HG02763 (cell line): Measurements from ENCODE around the gene TMEM92.

Experiments used
- ATAC-seq: cut with Tn5 transposase; IDR thresholded peaks from one replicate; pipeline ENCODE4 v1.9.1; 2021; ENCODE audit warnings: mild to moderate bottlenecking, moderate library complexity; ENCODE audit not compliant: unreplicated experiment

TMEM92 gene

DNA sequence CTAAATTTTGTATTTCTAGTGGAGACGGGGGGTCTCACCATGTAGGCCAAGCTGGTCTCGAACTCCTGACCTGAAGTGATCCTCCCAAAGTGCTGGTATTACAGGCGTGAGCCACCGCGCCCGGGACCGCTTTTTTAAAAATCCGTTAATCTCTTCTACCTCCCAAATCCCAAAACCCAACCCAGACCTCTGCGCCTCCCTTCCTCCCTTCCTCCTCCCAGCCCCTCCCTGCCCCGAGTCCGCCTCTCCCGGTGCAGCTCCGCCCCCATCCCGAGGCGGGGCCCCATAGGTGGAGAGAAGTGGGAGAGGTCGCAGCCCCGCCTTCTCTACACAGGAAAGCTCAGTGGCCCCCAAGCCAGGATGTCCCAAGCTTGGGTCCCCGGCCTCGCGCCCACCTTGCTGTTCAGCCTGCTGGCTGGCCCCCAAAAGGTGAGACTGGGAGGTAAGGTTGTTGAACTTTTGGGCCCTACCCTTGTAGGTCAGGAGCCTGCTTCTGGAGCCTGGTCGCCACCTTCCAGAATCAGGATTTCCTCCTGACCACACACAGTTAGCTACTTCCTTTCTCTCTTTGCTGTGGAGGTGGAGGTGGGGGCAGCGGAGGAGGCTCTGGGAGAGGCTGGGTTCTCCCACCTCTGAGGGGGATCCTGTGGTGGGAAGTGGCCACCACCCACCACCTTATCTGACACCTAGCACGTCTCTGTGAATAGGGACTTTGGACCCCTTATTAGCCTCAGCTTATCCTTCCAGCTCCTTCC, at the start of gene TMEM92:
TSS of gene TMEM92 (plus strand) at position 325 of the 755 bp plus-strand sequence. CDS start at position 361, 36 bp downstream.
- ATAC-seq: no peak

DNA sequence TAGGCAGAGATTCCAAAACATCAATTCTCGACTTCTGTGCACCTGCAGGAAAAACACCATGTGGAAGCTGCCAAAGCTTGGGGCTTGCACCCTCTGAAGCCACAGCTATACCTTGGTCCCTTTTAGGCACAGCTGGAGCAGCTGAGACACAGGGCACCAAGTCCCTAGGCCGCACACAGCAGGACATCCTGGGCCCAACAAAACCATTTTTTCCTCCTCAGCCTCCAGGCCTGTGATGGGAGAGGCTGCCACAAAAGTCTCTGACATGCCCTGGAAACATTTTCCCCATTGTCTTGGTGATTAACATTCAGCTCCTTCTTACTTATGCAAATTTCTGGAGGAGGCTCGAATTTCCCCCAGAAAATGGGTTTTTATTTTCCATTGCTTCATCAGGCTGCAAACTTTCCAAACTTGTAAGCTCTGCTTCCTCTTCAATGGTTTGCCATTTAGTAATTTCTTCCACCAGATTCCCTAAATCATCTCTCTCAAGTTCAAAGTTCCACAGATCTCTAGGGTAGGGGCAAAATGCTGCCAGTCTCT, 48.5 kb upstream of the TMEM92 start:
- no peak for ATAC-seq

DNA sequence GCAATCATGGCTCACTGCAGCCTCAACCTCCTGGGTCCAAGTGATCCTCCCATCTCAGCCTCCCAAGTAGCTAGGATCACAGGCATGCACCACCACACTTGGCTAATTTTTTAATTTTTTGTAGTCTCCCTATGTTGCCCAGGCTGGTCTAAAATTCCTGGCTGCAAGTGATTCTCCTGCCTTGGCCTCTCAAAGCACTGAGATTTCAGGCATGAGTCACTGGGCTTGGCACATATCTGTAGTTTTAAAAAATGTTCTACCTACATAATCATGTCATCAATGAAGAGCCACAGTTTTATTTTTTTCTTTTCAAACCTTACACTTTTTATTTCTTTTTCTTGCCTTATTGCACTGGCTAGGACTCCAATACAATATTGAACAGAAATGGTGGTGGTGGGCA, 39.7 kb upstream of the TMEM92 start:
- no peak for ATAC-seq

DNA sequence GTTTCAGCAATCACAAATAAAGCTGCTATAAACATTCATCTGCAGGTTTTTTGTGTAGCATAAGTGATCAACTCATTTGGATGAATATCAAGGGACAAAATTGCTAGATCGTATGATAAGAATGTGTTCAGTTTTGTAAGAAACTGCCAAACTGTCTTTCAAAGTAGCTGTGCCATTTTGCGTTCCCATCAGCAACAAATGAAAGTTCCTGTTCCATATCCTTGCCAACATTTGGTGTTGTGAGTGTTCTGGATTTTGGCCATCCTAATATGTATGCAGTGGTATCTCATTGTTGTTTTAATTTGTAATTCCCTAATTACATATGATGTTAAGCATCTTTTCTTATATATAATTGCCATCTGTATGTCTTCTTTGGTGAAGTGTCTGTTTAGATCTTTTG, 36.4 kb upstream of the TMEM92 start:
- no peak for ATAC-seq

DNA sequence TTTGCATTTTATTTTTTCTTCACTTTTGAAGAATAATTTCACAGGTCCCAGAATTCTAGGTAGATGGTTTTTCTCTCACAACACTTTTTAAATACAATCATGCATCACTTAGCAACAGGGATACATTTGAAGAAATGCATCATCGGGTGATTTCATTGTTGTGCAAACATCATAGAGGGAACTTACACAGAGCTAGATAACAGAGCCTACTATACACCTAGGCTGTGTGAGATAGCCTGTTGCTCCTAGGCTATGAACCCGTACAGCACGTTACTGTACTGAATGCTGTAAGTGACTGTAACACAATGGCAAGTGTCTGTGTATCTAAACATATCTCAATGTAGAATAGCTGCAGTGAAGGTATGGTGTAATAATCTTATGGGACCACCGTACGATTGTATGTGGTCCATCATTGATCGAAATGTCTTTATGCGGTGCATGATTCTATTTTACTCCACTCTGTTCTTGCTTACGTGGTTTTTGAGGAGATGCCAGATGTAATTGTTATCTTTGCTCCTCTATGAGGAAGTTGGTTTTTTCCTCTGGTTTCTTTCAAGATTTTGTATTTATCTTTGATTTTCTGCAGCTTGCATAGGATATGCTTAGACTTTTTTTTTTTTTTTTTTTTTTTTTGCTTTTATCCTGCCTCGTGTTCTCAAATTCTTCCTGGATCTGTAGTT, 35.5 kb upstream of the TMEM92 start:
- ATAC-seq: no peak

DNA sequence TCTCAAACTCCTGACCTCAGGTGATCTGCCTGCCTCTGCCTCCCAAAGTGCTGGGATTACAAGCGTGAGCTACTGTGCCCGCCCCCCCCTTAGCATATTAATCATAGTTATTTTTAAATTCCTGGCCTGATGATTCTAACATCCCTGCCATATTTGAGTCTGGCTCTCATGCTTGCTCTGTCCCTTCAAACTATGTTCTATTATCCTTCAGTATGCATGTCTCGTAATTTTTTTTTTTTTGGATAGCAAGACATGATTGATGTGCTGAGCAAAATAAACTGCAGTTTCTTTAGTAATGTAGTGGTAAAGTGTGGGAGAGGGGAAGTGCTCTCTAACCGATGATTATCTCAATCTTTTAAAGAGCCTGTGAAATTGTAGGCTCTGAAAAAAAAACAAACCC, 34.3 kb upstream of the TMEM92 start:
- ATAC-seq: no peak

DNA sequence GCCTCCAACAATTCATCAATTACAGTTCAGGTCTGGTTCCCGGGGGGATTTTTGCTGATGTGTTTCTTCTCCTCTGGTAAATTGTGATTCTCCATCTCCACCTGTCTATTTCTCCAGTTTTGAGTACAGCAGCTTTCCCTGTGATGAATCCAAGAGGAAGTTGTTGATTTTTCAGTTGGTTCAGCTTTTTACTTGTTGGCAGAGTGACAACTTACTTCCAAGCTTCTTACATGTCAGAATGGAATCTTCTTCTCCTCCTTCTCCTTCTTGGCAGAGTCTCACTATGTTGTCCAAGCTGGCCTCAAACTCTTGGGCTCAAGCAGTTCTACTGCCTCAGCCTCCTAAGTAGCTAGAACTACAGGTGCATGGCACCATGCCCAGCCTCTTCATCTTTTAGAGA, 33.4 kb upstream of the TMEM92 start:
- ATAC-seq: no peak

DNA sequence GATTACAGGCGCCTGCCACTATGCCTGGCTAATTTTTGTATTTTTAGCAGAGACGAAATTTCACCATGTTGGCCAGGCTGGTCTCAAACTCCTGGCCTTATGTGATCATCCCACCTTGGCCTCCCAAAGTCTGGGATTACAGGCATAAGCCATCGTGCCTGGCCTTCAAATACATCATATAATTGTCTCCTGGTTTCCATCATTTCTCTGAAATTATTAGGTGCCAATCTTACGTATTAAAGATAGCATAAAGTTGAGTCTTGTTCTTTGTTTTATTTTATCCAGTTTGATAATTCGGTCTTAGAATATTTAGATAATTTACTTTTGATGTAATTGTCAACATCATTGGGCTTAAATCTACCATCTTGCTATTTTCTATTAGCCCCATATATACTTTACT, 32.8 kb upstream of the TMEM92 start:
- no peak for ATAC-seq

DNA sequence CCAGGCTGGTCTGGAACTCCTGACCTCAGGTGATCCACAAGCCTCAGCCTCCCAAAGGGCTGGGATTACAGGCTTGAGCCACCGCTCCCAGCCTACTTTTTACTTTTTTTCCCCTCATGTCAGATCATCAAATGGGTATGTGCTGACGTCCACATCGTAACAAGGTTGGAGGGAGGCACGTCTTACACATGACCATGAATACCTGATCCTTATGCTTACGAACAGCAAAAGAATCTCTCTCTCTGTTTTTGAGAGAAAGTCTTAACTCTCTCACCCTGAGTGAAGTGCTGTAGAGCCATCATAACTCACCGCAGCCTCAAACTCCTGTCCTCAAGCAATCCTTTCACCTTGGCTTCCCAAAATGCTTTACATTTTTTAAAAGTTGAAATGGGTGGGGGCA, 29.5 kb upstream of the TMEM92 start:
- ATAC-seq: no peak

DNA sequence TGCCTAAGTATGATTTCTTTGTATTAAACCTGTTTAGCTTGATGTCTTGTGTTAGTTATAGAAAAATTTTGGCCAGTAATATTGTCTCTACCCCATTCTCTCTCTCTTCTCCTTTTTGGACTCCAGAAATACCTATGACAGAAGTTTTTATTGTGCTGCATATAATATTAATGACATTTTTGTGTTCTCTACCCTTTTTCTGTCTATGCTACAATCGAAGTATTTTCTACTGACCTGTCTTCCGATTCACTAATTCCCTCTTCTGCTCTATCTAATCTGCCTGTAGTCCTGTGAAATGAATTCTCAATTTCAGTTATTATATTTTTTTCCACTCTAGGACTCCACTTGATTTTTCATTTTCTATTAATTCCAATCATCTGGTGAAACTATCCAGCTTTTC, 26.0 kb upstream of the TMEM92 start:
- ATAC-seq: no peak

DNA sequence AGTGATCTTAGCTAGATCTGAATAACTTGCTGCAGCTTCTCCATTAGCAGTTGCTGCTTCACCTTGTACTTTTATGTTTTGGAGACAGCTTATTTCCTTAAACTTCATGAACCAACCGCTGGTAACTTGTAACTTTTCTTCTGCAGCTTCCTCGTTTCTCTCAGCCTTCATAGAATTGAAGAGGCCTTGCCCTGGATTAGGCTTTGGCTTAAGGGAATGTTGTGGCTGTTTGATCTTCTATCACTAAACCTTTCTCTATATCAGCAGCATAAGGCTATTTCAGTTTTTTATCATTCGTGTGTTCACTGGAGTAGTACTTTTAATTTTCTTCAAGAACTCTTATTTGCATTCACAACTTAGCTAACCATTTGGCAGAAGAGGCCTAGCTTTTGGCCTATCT, 21.5 kb upstream of the TMEM92 start:
- no peak for ATAC-seq

DNA sequence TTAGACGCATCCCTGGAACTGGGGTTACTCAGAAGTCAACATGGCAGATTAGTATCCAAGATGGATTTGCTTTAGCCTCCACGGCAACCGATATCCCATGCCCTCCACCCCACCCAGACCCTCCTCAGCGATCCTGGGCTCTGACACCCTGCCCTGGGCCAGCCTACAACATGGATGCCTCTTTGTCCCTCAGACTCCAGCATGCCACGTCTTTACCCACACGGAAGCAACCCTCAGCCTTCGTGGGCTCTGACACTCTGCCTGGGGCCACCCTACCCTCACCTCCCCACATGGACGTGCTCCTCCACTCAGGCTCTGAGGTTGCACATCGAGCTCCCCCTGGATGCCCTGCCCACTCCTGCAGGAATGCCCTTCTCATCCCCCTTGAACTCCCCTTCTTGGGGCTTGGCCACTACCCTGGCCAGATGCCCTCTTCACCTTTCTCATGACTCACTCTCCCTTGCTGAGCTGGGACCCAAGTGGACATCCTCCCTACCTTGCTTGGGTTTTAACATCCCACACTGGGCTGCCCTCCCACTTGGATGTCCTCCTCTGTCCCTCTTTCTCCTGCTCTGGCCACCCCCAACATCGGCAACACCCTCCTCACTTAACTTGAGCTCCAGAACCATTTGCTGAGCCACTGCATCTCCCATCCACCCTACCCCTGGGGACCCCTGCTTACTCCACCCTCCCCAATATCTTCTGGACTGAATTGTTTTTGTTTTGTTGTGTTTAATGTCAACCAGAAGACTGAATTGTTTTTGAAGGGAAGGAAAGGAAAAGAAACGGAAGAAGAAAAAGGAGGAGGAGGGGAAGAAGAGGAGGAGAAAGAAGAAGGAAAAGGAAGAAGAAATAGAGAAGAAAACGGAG, 18.3 kb upstream of the TMEM92 start:
- no peak for ATAC-seq

DNA sequence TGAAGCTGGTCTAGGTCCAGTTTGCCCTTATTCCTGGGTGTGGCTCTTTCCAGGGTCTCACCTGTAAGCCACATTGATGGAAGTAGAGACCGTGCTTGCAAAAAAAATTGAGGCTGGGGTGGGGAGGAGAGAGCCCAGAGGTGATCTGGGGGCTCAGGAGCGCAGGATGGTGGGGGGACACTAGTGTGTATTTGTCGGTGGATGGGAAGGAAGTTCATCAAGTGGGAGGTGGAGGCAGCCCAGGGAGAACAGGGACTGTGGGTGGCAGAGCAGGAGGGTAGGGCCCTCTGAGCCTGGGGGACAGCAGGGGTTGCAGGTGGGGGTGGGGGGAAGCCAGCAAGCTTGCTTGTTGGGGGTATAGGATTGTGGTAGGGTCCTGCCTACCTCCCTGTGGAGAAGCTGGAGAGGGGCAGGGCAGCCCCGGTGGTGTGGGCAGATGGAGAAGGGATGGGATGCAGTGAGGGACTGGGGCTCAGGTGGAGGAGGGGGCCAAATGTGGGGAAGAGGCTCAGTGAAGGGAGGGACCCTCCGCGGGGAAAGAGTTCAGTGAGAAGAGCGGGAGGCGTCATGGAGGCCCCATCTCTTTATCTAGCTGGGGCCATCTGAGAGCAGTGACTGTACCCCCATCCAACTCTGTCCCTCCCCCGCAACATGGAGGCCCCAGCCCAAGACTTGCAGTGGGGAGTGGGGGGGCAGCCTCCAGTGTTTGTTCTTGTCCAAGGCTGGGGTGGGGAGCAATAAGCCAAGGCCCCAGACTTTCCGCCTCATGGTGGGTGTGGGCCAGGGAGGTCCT, 17.2 kb upstream of the TMEM92 start:
- ATAC-seq: no peak

DNA sequence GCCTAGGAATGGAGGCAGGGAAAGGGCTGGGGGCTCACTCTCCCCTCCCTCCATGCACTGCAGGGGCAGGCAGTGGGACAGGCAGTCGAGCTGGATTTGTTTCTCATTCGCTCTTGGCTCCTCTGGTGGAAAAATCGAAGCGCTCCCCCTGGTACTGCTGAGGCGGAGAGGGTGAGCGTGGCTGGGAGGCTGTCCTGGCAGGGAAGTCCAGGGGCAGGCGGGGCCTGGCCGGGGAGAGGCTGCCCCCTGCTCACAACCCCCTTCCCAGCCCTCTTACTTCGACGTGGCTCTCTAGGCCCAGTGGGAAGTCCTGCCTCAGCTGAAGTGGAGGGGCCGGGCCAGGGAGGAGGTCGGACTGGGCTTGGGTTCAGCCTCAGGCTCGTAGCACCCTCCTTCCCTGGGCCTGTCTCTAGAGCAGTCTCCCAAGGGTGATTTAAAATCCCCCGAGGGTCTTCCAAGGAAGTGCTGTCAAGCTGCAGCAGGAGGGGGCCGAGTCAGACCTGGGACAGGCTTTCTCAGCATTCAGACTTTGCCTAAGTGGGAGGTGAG, 16.5 kb upstream of the TMEM92 start:
- ATAC-seq: no peak

DNA sequence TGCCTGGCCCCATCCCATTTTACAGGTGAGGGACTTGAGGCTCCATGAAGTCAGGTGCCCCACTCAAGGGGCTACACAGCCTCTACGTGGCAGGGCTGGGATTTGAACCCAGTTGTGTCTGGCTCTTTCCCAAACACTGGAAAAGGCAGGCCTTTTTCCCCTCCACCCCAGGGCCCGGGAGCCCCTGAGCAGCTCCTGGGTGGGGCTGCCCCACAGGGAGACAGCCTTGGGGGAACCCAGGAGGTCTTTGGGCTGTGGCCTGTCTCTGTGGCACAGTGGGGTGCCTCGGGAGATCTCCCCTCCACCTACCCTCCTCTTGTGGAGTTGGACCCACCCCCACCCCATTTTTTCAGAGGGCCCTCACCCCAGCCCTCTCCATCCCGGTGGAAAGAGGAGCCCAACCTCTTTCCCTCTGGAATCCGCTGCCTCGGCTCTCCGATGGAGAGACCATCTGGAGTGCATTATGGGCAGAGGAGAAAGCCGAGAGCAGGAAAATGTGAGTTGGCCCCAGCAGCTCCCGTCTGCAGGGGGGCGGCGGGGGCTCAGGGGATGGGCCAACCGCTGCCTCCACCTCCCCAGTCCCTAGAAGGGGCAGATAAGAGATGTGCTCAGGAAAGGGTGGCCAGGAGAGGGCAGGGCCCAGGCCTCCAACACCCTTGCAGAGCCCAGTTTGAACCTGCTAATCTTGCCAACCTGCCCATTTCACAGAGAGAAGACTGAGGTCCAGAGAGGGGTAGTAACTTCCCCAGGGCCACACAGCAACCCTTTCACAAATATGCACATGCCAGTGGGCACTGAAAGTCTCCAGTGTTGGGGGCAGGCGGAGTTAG, 15.4 kb upstream of the TMEM92 start:
- no peak for ATAC-seq

DNA sequence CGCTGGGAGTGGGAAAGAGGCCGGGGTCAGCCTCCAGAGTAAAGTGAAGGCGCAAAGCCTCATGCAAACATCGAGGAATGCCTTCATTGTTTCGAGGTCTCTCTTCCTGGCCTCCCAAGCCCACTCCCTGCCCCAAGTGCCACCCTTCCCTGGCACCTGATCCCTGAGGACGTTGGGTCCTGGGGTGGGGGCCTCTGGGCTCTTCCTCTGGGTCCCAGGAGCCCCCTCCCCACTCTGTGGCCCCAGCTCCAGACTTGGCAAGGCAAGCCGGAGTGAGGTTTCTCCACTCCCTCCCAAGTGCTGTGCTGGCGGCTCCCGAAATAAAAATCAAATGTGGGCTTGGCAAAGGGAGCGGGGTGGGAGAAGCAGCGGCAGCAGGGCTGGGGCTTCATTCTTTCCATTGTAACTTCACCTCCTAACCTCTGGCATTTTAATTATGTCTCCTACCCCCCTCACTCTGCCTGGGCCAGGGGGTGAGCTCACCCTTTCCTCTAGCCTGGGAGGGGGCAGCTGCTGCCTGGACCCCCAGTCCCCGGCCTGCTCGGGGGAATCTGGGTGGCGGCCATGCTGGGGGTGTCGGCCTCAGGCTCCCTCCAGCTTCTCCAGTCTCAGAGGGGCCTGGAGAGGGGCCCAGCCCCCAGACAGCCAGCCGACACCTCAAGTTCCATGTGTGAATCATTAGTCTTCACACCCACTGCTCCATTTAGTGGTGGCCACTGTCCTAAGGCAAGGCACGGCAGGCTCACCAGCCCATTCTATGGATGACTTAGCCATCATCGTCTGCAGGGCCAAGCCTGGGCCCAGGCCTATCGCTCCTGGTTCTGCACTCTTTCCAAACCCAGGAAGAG, 14.6 kb upstream of the TMEM92 start:
- no peak for ATAC-seq

DNA sequence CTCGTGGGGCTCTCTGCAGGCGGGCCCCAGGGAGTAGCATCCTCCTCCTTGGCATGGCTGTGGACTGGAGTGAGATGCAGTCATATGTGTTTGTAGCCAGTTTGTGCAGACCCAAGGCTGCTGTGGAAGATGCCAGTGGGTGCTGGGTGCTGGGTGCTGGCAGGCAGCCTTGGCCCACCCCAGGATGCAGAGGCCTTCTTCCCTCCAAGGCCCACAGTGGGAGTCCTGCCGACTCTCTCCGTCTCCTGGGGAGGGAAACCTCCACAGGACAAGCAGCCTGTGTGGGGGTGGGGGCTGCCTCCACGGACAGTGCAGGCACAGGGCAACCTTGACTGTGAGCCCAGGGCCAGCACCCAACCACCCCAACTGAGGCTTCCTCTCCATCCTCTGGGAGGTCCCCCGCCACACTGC, 13.8 kb upstream of the TMEM92 start:
- ATAC-seq: no peak

DNA sequence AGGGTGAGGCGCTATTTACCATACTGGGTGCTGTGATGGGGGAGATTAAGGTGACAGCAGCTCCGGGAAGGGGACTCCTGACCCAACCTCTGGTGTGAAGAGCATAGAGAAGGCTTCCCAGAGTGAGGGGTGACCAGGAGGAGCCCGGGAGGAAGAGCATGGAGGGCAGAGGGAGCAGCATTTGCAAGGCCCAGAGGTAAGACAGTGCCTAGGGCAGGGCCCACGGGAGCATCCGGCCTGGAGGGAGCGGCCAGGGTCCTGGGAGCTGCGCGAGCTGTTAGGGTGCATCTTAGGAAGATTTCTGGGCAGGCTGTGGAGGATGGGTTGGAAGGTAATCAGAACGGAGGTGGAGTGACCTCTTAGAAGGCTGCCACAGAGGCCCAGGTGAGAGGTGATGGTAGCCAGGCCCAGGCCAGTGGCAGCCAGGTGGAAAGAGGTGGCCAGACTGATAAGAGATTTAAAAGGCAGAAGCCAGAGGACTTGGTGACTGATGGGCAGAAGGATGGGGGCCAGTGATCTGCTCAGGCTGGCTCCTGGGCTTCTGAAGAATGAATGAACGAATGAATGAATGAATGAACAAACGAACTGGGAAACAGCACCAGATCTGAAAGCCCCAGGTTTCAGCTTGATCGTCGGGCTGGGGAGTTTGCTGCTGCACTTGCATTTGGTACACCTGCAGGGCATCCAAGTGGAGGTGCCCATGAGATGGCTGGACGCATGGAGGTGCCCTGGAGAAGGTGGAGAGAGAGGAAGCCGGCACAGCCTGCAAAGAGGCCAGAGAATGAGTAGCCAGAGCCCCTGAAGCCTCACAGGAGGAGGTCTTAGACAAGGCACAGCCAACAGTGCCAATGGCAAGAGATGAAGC, 13.0 kb upstream of the TMEM92 start:
- no peak for ATAC-seq
